Measurements from ENCODE around the gene DNAJC18.

DNA sequence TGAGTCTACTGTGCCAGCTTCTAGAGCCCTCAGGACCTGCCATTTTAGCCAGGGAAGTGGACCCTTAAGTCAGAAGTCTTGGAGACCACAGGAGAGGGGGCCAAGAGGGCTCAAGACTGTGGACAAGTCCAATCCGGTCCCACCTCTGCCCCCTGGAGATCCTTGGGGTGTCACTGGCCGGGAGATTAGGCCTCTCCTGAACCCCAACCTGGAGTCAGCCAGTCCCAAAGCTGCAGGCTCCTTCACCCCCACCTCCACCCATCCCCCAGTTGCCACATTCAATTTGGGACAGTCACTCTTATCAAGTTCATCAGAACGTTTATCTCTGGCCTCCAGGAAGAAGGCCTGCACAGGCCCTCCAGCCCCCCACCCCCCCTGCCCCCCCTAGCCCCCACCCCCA lies 56.5 kb downstream of the DNAJC18 start:
- no peak for TF ChIP-seq EZH2 (IDR thresholded peaks at IDR 0.05; ENCODE audit: borderline replicate concordance, low read depth, low read length, poor library complexity, severe bottlenecking)
- TF ChIP-seq, protein P1, sequence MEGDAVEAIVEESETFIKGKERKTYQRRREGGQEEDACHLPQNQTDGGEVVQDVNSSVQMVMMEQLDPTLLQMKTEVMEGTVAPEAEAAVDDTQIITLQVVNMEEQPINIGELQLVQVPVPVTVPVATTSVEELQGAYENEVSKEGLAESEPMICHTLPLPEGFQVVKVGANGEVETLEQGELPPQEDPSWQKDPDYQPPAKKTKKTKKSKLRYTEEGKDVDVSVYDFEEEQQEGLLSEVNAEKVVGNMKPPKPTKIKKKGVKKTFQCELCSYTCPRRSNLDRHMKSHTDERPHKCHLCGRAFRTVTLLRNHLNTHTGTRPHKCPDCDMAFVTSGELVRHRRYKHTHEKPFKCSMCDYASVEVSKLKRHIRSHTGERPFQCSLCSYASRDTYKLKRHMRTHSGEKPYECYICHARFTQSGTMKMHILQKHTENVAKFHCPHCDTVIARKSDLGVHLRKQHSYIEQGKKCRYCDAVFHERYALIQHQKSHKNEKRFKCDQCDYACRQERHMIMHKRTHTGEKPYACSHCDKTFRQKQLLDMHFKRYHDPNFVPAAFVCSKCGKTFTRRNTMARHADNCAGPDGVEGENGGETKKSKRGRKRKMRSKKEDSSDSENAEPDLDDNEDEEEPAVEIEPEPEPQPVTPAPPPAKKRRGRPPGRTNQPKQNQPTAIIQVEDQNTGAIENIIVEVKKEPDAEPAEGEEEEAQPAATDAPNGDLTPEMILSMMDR (conservative IDR thresholded peaks at IDR 0.05; ENCODE audit: low read depth, low read length): no peak

All from A673 (cell line).